Measurements from ENCODE around the gene CHST6. TPM values are rescaled to one million over a fixed set of nuclear protein-coding genes. Genes with fewer than 3 reads are reported as not detected.

The CHST6 gene
- total RNA-seq, 1 experiment from 2014 or later, result 6.8 TPM

Other genes with a start within 250 kb of the CHST6 start
- gene BCAR1, start 243.8 kb downstream of the CHST6 start, total RNA-seq (2021), result 53.9 and 62.5 TPM in 2 replicates
- 52.6 and 55.6 TPM in 2 replicates for gene CFDP1, start 61.9 kb downstream of the CHST6 start, total RNA-seq (2021)
- gene TMEM170A, start 30.8 kb downstream of the CHST6 start, total RNA-seq (2021), result 31.4 and 31.7 TPM in 2 replicates
- 0.25 and 1.3 TPM in 2 replicates for gene CHST5, start 40.7 kb upstream of the CHST6 start, total RNA-seq (2021)
- 17.7 and 18.8 TPM in 2 replicates for gene TMEM231, start 60.8 kb upstream of the CHST6 start, total RNA-seq (2021)
- gene GABARAPL2, start 70.9 kb upstream of the CHST6 start, total RNA-seq (2021), result 86.1 and 103 TPM in 2 replicates
- gene ADAT1, start 127.8 kb upstream of the CHST6 start, total RNA-seq (2021), result 57.9 and 66.4 TPM in 2 replicates
- gene KARS1, start 152.2 kb upstream of the CHST6 start, total RNA-seq (2021), result 101 and 132 TPM in 2 replicates
- 16.9 and 19.3 TPM in 2 replicates for gene TERF2IP, start 152.3 kb upstream of the CHST6 start, total RNA-seq (2021)
- gene CPHXL2, start 181.6 kb upstream of the CHST6 start, total RNA-seq (2021), result not detected in 2 replicates
- gene DUXB, start 206.0 kb upstream of the CHST6 start, total RNA-seq (2021), result not detected in 2 replicates
- not detected in 2 replicates for gene CPHXL, start 231.0 kb upstream of the CHST6 start, total RNA-seq (2021)

Data from PC-9 (cell line).